ENCODE results near the gene SLC34A1. TPM values are rescaled to one million over a fixed set of nuclear protein-coding genes. Genes with fewer than 3 reads are reported as not detected.
A peak's percentile ranks its signal among the peaks of the same experiment; 100 is the strongest.

Gene SLC34A1
- total and polyA plus RNA-seq, 2 of the 13 experiments (the other 11 are each of a cell fraction or from before 2014, with no cell fraction given), result 0.03 to 0.20 TPM

DNA sequence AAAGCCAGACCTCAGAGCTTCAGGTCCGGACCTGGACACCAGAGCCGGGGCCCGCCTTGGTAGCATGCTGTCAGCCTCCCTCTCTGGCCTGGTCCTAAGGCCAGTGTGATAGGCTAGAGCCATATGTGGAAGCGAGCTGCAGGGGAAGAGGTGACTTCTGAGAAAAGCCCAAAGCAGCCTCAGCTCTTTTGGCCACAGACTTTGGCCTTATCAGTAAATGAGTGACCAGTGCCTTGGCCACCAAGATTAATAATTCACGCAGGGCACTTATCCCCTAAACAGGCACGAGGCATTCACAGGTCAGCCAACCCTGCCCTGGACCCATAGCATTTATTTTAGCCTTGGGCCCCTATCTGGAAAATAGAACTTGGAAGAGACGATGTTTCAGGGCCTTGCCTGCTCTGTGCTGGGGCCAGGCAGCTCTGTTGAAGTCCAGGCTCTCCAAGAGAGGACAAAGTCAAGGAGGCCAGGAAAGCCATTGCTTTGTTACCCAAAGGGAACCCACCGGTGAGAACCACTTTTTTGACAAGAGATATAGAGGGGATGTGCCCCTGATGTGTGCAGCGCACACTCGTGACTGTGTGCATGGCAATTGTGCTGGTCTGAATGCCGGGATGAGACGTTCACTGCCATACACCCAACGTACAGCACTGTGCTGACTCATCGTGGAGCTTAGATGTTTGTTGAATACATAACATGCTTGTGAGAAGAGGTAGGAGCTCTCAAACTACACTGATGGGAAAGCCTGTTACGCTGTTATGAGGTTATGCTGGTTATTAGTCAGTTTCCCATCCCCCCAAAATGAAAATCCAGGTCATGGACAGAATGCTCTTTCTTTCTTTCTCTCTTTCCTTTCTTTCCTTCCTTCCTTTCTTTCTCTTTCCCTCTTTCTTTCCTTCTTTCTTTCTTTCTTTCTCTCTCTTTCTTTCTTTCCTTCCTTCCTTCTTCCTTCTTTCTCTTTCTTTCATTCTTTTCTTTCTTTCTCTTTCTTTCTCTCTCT is 5.0 kb upstream of the SLC34A1 start (continued):
- TF ChIP-seq TIGD3 (CRISPR knock-in tag; IDR thresholded peaks at IDR 0.05; ENCODE audit: borderline replicate concordance) (peak; percentile 93), SRF (IDR thresholded peaks at IDR 0.05; ENCODE audit: low read depth, low read length) (peak; percentile 64), ZNF605 (CRISPR knock-in tag; IDR thresholded peaks at IDR 0.05) (no peak; the same call in 1 of the 2 replicates), POGZ (CRISPR knock-in tag; IDR thresholded peaks at IDR 0.05) (no peak), SOX5 (CRISPR knock-in tag; IDR thresholded peaks at IDR 0.05; ENCODE audit: borderline replicate concordance) (peak; percentile 54; the same call in 1 of the 2 replicates), RNF219 (CRISPR knock-in tag; IDR thresholded peaks at IDR 0.05) (0 out of 2 replicates have a peak, but pooled peaks have one; percentile 51), ZNF777 (CRISPR knock-in tag; IDR thresholded peaks at IDR 0.05) (0 out of 2 replicates have a peak, but pooled peaks have one; percentile 29), PCBP1 (IDR thresholded peaks at IDR 0.05; ENCODE audit: borderline replicate concordance, low read depth, low read length) (no peak), ZNF883 (CRISPR knock-in tag; IDR thresholded peaks at IDR 0.05; ENCODE audit: not compliant biosample characterization) (peak; percentile 17), U2AF2 (IDR thresholded peaks at IDR 0.05; ENCODE audit: low read depth, low read length) (no peak), MED1 (CRISPR knock-in tag; IDR thresholded peaks at IDR 0.05) (peak; percentile 83), HMG20B (CRISPR knock-in tag; conservative IDR thresholded peaks at IDR 0.05) (peak; percentile 10; the same call in 1 of the 2 replicates), ARNTL (CRISPR knock-in tag; IDR thresholded peaks at IDR 0.05) (peak; percentile 91), ZNF543 (CRISPR knock-in tag; IDR thresholded peaks at IDR 0.05) (peak; percentile 34; the same call in 1 of the 2 replicates), NFIB (CRISPR knock-in tag; IDR thresholded peaks at IDR 0.05; ENCODE audit: borderline replicate concordance) (no peak), RNF2 (conservative IDR thresholded peaks at IDR 0.05; ENCODE audit: low read depth) (no peak), ATF1 (CRISPR knock-in tag; IDR thresholded peaks at IDR 0.05) (no peak), ZNF263 (CRISPR knock-in tag; IDR thresholded peaks at IDR 0.05) (peak; percentile 61), ZNF256 (CRISPR knock-in tag; conservative IDR thresholded peaks at IDR 0.05) (no peak), ZNF724P (CRISPR knock-in tag; IDR thresholded peaks at IDR 0.05; ENCODE audit: borderline replicate concordance) (peak; percentile 51; the same call in 1 of the 2 replicates), ZNF333 (CRISPR knock-in tag; IDR thresholded peaks at IDR 0.05; ENCODE audit: borderline replicate concordance) (no peak), ZNF878 (CRISPR knock-in tag; IDR thresholded peaks at IDR 0.05) (peak; percentile 83; the same call in 1 of the 2 replicates)
- TF ChIP-seq, protein P1, sequence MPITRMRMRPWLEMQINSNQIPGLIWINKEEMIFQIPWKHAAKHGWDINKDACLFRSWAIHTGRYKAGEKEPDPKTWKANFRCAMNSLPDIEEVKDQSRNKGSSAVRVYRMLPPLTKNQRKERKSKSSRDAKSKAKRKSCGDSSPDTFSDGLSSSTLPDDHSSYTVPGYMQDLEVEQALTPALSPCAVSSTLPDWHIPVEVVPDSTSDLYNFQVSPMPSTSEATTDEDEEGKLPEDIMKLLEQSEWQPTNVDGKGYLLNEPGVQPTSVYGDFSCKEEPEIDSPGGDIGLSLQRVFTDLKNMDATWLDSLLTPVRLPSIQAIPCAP (CRISPR knock-in tag; IDR thresholded peaks at IDR 0.05; ENCODE audit: low read depth), result no peak
- TF ChIP-seq, protein P2, sequence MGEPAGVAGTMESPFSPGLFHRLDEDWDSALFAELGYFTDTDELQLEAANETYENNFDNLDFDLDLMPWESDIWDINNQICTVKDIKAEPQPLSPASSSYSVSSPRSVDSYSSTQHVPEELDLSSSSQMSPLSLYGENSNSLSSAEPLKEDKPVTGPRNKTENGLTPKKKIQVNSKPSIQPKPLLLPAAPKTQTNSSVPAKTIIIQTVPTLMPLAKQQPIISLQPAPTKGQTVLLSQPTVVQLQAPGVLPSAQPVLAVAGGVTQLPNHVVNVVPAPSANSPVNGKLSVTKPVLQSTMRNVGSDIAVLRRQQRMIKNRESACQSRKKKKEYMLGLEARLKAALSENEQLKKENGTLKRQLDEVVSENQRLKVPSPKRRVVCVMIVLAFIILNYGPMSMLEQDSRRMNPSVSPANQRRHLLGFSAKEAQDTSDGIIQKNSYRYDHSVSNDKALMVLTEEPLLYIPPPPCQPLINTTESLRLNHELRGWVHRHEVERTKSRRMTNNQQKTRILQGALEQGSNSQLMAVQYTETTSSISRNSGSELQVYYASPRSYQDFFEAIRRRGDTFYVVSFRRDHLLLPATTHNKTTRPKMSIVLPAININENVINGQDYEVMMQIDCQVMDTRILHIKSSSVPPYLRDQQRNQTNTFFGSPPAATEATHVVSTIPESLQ (CRISPR knock-in tag; conservative IDR thresholded peaks at IDR 0.05), result no peak
